Stimulated activated CD4-positive, alpha-beta T cell treated with anti-CD3 and anti-CD28 coated beads, Interleukin-12 subunit alpha, Interleukin-12 subunit beta, amount 100 ng/mL, for 48 hours (primary cell): ENCODE results near the gene PMEPA1.

Experiments used
- DNase-seq, 3 donors: peaks; one replicate each; pipeline ENCODE4 v3.0.0-alpha.2; 2020; ENCODE audit warnings: low read depth in 2 of 3, low spot score in 1 of 3

PMEPA1 gene

GRCh38 chr20:57695012-57695411 lies 14.8 kb downstream of the PMEPA1 start:
- no peak for DNase-seq

- DNase-seq = no peak
These were observed 15.3 kb downstream of the PMEPA1 start for GRCh38 chr20:57694481-57694880.

DNA sequence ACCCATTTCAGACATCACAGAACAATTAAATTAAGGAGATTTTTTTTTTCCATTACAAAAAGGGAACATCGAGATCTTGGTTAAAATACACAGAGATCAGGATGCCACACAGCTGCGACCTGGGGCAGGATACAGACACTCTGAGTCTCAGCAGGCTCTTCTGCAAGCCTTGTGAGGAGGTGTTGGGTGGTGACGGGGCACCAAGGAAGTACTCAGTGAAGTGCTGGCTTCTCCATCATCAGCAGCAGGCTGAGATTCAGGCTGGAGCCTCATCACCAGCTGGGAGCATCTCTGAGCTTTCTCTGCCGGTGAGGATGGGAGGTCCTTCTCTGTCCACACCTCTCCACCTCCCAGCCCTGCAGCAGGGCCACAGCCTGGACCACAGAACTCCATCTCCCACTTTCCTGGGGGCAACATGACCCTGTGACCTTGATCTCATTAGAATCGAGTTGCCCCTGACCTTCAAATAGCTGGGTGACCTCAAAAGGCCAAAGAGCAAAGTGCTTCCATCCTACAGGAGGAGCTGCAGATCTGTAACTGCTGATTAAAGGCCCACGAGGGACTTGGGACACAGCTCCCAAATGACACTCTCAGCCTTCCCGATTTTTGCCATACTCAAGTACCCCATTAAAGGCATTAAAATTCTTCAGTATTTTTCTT lies 16.0 kb downstream of the PMEPA1 start:
- no peak for DNase-seq

GRCh38 chr20:57693002-57693582 lies 16.7 kb downstream of the PMEPA1 start:
- no peak for DNase-seq

DNA sequence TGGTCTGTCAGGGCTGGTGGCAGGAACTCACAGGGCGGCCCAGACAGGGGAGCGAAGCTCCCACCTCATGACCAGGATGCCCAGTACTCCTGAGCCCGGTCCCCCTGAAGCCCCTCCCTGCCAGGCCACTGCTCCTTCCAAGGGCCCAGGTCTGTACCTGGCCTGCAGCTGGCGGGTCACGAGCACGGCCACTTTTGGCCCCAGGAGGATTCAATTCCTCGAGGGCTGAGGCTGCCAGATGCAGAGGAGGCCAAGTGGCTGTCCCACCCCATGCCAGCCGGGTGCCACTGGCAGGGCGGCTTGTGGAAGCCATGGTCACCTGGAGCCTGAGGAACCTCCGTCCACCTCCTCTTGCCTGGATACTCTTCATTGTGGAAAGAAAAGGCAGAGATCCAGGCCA lies 17.4 kb downstream of the PMEPA1 start:
- no peak for DNase-seq

DNA sequence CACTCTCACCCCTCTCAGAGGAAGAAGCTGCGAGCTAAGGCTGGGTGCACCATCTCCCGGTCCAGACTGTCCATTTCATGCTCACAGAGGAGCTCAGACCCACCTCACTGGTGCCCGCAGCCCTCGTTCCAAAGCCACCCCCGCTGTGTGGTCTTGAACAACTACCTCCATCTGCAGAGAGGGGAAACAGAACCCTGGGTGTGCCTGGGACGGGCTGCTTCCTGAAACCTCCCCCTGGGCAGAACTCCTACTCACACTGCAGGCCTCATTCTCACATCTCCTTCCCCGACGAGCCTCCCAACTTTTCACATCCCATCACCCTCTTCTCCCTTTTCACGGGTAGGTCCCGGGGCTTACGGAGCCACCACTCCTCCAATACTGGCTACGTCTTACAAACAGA lies 18.1 kb downstream of the PMEPA1 start:
- no peak for DNase-seq

GRCh38 chr20:57690525-57690924 lies 19.3 kb downstream of the PMEPA1 start:
- DNase-seq = no peak

- no peak for DNase-seq
These were observed 19.9 kb downstream of the PMEPA1 start for GRCh38 chr20:57689745-57690481.

GRCh38 chr20:57688864-57689263 lies 21.0 kb downstream of the PMEPA1 start:
- DNase-seq = no peak

GRCh38 chr20:57688295-57688694 lies 21.5 kb downstream of the PMEPA1 start:
- DNase-seq = no peak

GRCh38 chr20:57686931-57687652 lies 22.7 kb downstream of the PMEPA1 start:
- no peak for DNase-seq

DNA sequence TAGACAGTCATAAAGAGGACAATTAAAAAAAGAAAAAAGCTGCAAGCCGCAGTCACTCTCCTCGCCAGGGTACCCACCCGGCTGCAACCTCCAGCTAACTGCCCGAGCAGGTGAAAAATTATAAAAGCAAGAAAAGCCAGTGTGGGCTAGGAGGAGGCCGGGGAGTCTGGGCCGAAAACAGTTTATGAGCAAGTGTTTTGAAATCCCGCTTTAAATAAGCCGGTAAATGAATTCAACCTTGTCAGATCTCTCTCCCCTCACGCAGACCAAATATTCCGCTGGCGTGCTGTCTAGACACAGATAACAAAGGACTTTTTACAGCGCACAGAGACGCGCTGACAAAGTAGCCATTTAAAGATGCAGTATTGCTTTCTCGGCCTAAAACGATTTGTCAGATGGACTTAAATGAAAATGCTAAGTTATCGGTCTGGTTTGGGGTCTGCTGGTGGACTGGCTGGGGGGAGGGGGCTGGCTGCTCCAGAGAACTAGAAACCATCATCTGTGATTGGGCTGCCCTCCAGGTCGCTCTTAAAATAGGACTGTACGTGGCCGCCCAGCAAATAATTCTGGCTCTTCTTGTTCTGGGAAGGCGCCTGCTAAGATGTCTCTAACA lies 24.6 kb downstream of the PMEPA1 start:
- DNase-seq = no peak

- no peak for DNase-seq
These were observed 25.0 kb downstream of the PMEPA1 start for GRCh38 chr20:57684808-57685140.

- DNase-seq = no peak
These were observed 25.7 kb downstream of the PMEPA1 start for GRCh38 chr20:57683881-57684807.

- no peak for DNase-seq
These were observed 26.5 kb downstream of the PMEPA1 start for GRCh38 chr20:57683287-57683686.

- DNase-seq = no peak
These were observed 27.4 kb downstream of the PMEPA1 start for GRCh38 chr20:57682184-57683101.

DNA sequence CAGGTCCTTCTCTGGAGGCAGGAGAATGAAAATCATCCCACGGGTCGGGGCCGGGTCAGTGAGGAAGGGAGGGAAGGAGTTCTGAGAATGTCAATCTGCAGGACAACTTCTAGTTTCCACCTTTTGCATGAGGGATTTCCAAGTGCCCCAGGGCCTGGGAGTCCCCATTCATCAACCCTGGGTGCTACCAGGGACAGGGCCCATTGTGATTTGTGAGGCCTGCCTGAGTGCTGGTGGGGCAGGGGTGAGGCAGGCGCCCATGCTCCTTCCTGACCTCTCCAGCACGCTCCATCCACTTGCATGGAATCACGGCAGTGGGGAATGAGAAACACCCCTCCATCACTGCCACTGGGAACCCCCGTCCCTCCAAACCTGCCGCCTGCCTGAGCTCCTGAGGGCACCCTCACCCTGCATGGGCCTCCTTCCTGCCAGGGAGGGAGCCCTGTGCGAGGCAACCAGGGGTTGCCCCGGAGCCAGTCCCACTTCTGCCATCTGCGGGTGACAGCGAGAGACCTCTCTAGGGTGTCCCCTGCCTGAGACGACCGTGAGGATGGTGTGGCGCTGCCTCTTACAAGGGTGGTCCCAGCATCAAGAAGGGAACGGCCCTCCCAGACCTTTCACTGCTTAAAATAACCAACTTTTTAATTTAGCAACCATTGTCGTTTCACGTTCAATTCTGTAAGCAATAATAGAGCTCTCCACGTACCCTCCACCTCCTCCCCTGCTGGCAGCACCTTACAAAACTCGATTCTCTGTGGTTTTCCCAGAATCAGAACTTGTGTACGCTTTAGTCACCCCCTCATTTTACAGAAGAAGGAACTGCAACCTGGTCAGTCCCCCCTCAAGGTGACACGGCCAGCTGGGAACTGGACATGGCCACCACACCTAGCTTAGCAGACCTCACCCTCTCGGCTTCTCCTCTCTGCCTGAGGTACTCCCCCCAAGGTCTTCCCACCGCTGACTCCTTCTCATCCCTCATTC lies 28.6 kb downstream of the PMEPA1 start:
- DNase-seq = no peak

GRCh38 chr20:57680131-57680716 lies 29.6 kb downstream of the PMEPA1 start:
- no peak for DNase-seq
